HuH-7.5 (cell line): ENCODE data around the gene MAZ.
"Not testable (repeated sequence)": the region's sequence is repeated elsewhere in the genome, so short reads cannot be mapped to it uniquely, and the experiment has no call there.

ENCODE experiments used
- DNase-seq: peaks from one replicate; pipeline ENCODE4 v3.0.0; 2011; ENCODE audit warnings: low spot score

MAZ gene

GRCh38 chr16:29784901-29785500, 21.3 kb upstream of the MAZ start:
- no peak for DNase-seq

- not testable (repeated sequence) for DNase-seq
Observed at GRCh38 chr16:29787155-29787554, 19.2 kb upstream of the MAZ start.

- no peak for DNase-seq
Observed at GRCh38 chr16:29789775-29790182, 16.6 kb upstream of the MAZ start.

- DNase-seq, result peak; percentile 96
Observed at GRCh38 chr16:29790183-29790948, 16.0 kb upstream of the MAZ start, which contains the start of gene KIF22. KIF22 (plus strand) TSS chr16:29790751; CDS start chr16:29790760, 9 bp downstream.

GRCh38 chr16:29790949-29791844, 15.1 kb upstream of the MAZ start:
- no peak for DNase-seq

GRCh38 chr16:29791845-29792807, 14.2 kb upstream of the MAZ start:
- no peak for DNase-seq

GRCh38 chr16:29793153-29793552, 13.2 kb upstream of the MAZ start:
- DNase-seq, result not testable (repeated sequence)

GRCh38 chr16:29794231-29794710, 12.1 kb upstream of the MAZ start:
- DNase-seq, result no peak

- DNase-seq, result no peak
Observed at GRCh38 chr16:29802416-29802935, 3.9 kb upstream of the MAZ start.

GRCh38 chr16:29804020-29804419, 2.3 kb upstream of the MAZ start:
- DNase-seq, result no peak

GRCh38 chr16:29804455-29805231, 1.7 kb upstream of the MAZ start:
- no peak for DNase-seq

- peak; percentile 92 for DNase-seq
Observed at GRCh38 chr16:29805232-29806098, 864 bp upstream of the MAZ start.

GRCh38 chr16:29806641-29807425, 504 bp downstream of the MAZ start:
- peak; percentile 82 for DNase-seq

- peak; percentile 84 for DNase-seq
Observed at GRCh38 chr16:29807426-29808218, 1.3 kb downstream of the MAZ start.

GRCh38 chr16:29808219-29808900, 2.0 kb downstream of the MAZ start:
- DNase-seq, result no peak

GRCh38 chr16:29809031-29809747, 2.9 kb downstream of the MAZ start:
- DNase-seq, result no peak
